HepG2 (cell line): ENCODE measurements around the gene RGL1. TPM values are rescaled to one million over a fixed set of nuclear protein-coding genes. Genes with fewer than 3 reads are reported as not detected.
A peak's percentile ranks its signal among the peaks of the same experiment; 100 is the strongest.

Experiments
- ATAC-seq: fragments of 200-7000 bp; cut with Tn5 transposase; 3 replicates; pipeline ENCODE4 v1.9.1; 2020; ENCODE audit warnings: mild to moderate bottlenecking, moderate library complexity
- BruUV-seq: library from RNA; stranded (reverse); fragments of 400-500 nt; replicated peaks from 2 replicates; lab custom pipeline; 2021; lab: Mats Ljungman, UMichigan
- CTCF ChIA-PET: fragments of 300-600 bp; formaldehyde crosslinking; extraction: SDS; loops from one replicate; lab custom pipeline; 2021; ENCODE audit warnings: low total read pairs, inconsistent platforms, low intra/inter-chr PET ratio; lab: Yijun Ruan, JAX
- POLR2A ChIA-PET: fragments of 350-600 bp; sonication (Branson Sonifier 250); formaldehyde crosslinking; loops from one replicate; lab custom pipeline; 2020; ENCODE audit warnings: antibody characterized with exemption, inconsistent platforms; lab: Yijun Ruan, JAX
- DNase-seq: peaks from one replicate; pipeline ENCODE4 v3.0.0-alpha.2; 2015; ENCODE audit warnings: low spot score
- FAIRE-seq: peaks from 3 replicates; lab custom pipeline; 2011; peaks lifted over from hg19 to GRCh38; lab: Jason Lieb, UNC
- H2AFZ ChIP-seq: one replicate; pipeline ENCODE4 v1.6.1; 2011; ENCODE audit warnings: low read length, inconsistent platforms
- H3K27ac ChIP-seq: fragments of 300-600 bp; 3 replicates; pipeline ENCODE4 v1.8.0; 2011; ENCODE audit warnings: mixed run types, mild to moderate bottlenecking, mixed read lengths, low read length, inconsistent platforms; ENCODE audit not compliant: insufficient read depth; ENCODE audit errors: extremely low read length
- H3K27me3 ChIP-seq, 2 experiments: fragments of 200-600 bp in 1 of 2; 2 replicates in 1 of 2; 3 replicates in 1 of 2; pipeline versions ENCODE4 v1.6.0 to v1.8.0; 2011; ENCODE audit warnings: low read length in 2 of 2, mild to moderate bottlenecking in 2 of 2, moderate library complexity in 2 of 2, inconsistent platforms in 1 of 2; ENCODE audit not compliant: insufficient read depth in 2 of 2, control insufficient read depth in 1 of 2
- H3K36me3 ChIP-seq, 2 experiments: fragments of 200-600 bp in 1 of 2; replicated peaks in 1 of 2; 2 replicates in 1 of 2; 3 replicates in 1 of 2; pipeline versions ENCODE4 v1.5.1 to v1.8.0; 2011; ENCODE audit warnings: low read length in 2 of 2, inconsistent platforms in 1 of 2; ENCODE audit not compliant: insufficient read depth in 2 of 2, control insufficient read depth in 1 of 2
- H3K4me1 ChIP-seq: 2 replicates; pipeline ENCODE4 v1.5.1; 2012; ENCODE audit warnings: low read length, inconsistent platforms; ENCODE audit not compliant: insufficient read depth
- H3K4me2 ChIP-seq: 2 replicates; pipeline ENCODE4 v1.6.0; 2011; ENCODE audit warnings: low read depth, low read length, inconsistent platforms
- H3K4me3 ChIP-seq, 3 experiments: fragments of 200-600 bp in 1 of 3; sonication (generic), shearing (Covaris generic) in 1 of 3; replicated peaks in 1 of 3; 2 replicates each; pipeline ENCODE4 v1.5.1; 2011 to 2016; ENCODE audit warnings: low read length in 3 of 3, inconsistent platforms in 2 of 3, low read depth in 2 of 3, mild to moderate bottlenecking in 2 of 3, control low read depth in 1 of 3, mixed read lengths in 1 of 3; ENCODE audit not compliant: insufficient read depth in 1 of 3
- H3K79me2 ChIP-seq: one replicate; pipeline ENCODE4 v1.6.1; 2011; ENCODE audit warnings: low read length, inconsistent platforms; ENCODE audit not compliant: insufficient read depth
- H3K9ac ChIP-seq: 2 replicates; pipeline ENCODE4 v1.6.0; 2011; ENCODE audit warnings: mild to moderate bottlenecking, low read depth, low read length, inconsistent platforms; ENCODE audit not compliant: insufficient read depth
- H3K9me3 ChIP-seq: 2 replicates; pipeline ENCODE4 v1.5.1; 2012; ENCODE audit warnings: mild to moderate bottlenecking, low read length
- H4K20me1 ChIP-seq: 2 replicates; pipeline ENCODE4 v1.6.0; 2011; ENCODE audit warnings: inconsistent platforms, mild to moderate bottlenecking, low read length, moderate library complexity; ENCODE audit not compliant: insufficient read depth
- DPF2 ChIP-seq: sonication (generic); formaldehyde crosslinking; IDR thresholded peaks from 2 replicates; pipeline ENCODE4 v1.4.0; 2020; ENCODE audit warnings: mild to moderate bottlenecking, low read depth, missing genetic modification reagents, borderline replicate concordance
- FOSL2 ChIP-seq: sonication (generic); formaldehyde crosslinking; IDR thresholded peaks from 2 replicates; pipeline ENCODE4 v1.4.0; 2020; ENCODE audit warnings: missing genetic modification reagents
- FOXJ3 ChIP-seq: sonication (generic); formaldehyde crosslinking; IDR thresholded peaks from 2 replicates; pipeline ENCODE4 v1.4.0; 2020; ENCODE audit warnings: missing genetic modification reagents, mild to moderate bottlenecking, borderline replicate concordance
- HMG20A ChIP-seq: IDR thresholded peaks from 2 replicates; pipeline ENCODE4 v1.6.1; 2016; ENCODE audit warnings: borderline replicate concordance
- NCOR1 ChIP-seq: fragments of 200-600 bp; sonication (generic); IDR thresholded peaks from 2 replicates; pipeline ENCODE4 v1.7.0; 2017; ENCODE audit warnings: antibody characterized with exemption, low read length, borderline replicate concordance
- NR1H2 ChIP-seq: sonication (generic); formaldehyde crosslinking; IDR thresholded peaks from 2 replicates; pipeline ENCODE4 v1.8.1; 2022; ENCODE audit warnings: low read depth, missing genetic modification reagents, borderline replicate concordance
- SAP130 ChIP-seq: IDR thresholded peaks from 2 replicates; pipeline ENCODE4 v1.6.1; 2016; ENCODE audit warnings: low read depth
- SP5 ChIP-seq: IDR thresholded peaks from 2 replicates; pipeline ENCODE4 v1.6.1; 2016; ENCODE audit warnings: low read depth, borderline replicate concordance
- TEAD3 ChIP-seq: optimal IDR thresholded peaks from 2 replicates; pipeline ENCODE3; 2016; ENCODE audit warnings: borderline replicate concordance
- ZBTB7B ChIP-seq: sonication (generic); formaldehyde crosslinking; IDR thresholded peaks from 2 replicates; pipeline ENCODE4 v1.4.0; 2020; ENCODE audit warnings: missing genetic modification reagents
- ZKSCAN8 ChIP-seq: IDR thresholded peaks from 2 replicates; pipeline ENCODE4 v1.6.1; 2016; ENCODE audit warnings: borderline replicate concordance, missing genetic modification reagents, missing compliant biosample characterization
- ZNF292 ChIP-seq: sonication (generic); formaldehyde crosslinking; IDR thresholded peaks from 2 replicates; pipeline ENCODE4 v1.8.1; 2022; ENCODE audit warnings: mild to moderate bottlenecking, low read depth, missing genetic modification reagents, borderline replicate concordance
- ZNF547 ChIP-seq: sonication (generic); formaldehyde crosslinking; IDR thresholded peaks from 2 replicates; pipeline ENCODE4 v1.5.1; 2020; ENCODE audit warnings: mild to moderate bottlenecking, missing genetic modification reagents
- ZNF652 ChIP-seq: IDR thresholded peaks from 2 replicates; pipeline ENCODE4 v1.6.1; 2016; ENCODE audit warnings: low read depth, borderline replicate concordance
- WGBS: methylation state at CpG from one replicate; pipeline ENCODE4 v1.1.6; 2017; ENCODE audit warnings: low lambda C conversion rate; 5-methylcytosine and 5-hydroxymethylcytosine counted together
- in situ Hi-C: cut with HindIII; loops from 2 replicates; pipeline ENCODE4 v1.10.0; 2017; ENCODE audit warnings: low pct_unique_long_range_greater_than_20kb; ENCODE audit not compliant: extremely low pct_ligation_motif_present
- intact Hi-C: fragments of 100-400 bp; cut with micrococcal nuclease; formaldehyde crosslinking; loops from one replicate; pipeline ENCODE4 v1.10.0; 2022; ENCODE audit not compliant: unreplicated experiment
- polyA plus RNA-seq, 8 experiments: library from polyadenylated mRNA; depleted of rRNA in 3 of 8; stranded (reverse) in 7 of 8; unstranded in 1 of 8; fragments of >200 nt; fragmentation: Illumina TruSeq in 4 of 8; extraction: Trizol in 4 of 8; gene quantifications; 2 replicates each; pipeline versions ENCODE4 v1.2.1 to v1.2.3, GENCODE V29; 2011 to 2016; ENCODE audit warnings: low read depth in 4 of 8, missing spikeins in 1 of 8, mixed read lengths in 1 of 8; ENCODE audit not compliant: insufficient read depth in 1 of 8
- total RNA-seq, 5 experiments: library from RNA; depleted of rRNA; stranded (reverse); fragments of >200 nt; fragmentation: Illumina TruSeq; extraction: Trizol; gene quantifications; 2 replicates each; pipeline ENCODE4 v1.2.3, GENCODE V29; 2016; ENCODE audit warnings: low read depth in 1 of 5
- TF ChIP-seq, protein P1 (sequence below): sonication (generic); formaldehyde crosslinking; IDR thresholded peaks from 2 replicates; pipeline ENCODE4 v1.5.0; 2020; ENCODE audit warnings: missing genetic modification reagents
- TF ChIP-seq, protein P2 (sequence below): IDR thresholded peaks from 2 replicates; pipeline ENCODE4 v1.6.1; 2016; ENCODE audit warnings: low read depth, control low read depth
- TF ChIP-seq, protein P3 (sequence below): fragments of 450-650 bp; IDR thresholded peaks from 2 replicates; pipeline ENCODE4 v1.6.1; 2017
- TF ChIP-seq, protein P4 (sequence below): sonication (generic); formaldehyde crosslinking; IDR thresholded peaks from 2 replicates; pipeline ENCODE4 v1.4.0; 2020; ENCODE audit warnings: missing genetic modification reagents

Gene RGL1
- total and polyA plus RNA-seq, 2 of the 13 experiments (the other 11 are each of a cell fraction or from before 2014, with no cell fraction given), result 3.5 to 4.7 TPM

DNA sequence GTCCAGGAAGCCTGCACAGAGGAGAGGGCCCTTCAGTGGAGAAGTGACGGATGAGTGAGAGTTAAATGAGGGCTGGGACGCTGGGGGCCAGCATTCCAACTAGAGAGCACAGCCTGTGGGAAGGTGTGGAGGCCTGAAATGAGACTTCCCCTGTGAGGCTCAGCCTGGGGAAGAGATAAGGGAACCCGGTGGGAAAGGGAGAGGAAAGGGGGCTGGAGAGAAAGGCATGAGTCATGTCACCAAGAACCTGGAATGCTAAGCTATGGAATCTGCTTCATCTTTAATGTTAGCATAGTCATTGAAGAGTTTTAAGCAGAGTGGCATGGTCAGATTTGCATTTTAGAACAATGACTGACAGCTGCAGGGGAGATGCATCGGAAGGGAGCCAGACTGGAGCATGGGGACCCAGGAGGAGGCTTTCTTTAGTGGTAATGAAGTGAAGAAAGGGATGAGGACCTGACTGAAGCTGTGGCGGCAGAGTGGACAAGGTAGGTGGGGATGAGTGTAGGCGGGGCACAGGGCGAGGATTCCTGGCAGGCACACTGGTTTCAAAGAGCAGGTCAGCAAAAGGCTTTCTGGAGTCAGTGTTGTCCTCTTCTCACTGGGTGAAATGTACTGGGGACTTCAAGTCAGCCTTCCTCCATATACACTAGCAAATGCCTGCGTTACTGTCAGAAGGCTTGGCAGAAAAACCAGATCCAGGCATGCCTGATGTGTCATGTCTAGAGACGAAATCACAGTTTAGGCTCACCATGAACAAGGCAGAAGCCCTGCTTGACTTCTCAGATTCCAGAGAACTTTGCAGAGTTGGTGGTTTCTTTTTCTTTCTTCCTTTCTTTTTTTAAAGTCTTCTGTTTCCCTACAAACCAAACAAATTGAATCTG, 8.0 kb downstream of the RGL1 start:
- H3K79me2 ChIP-seq, result no peaks in the 10 kb centered on the region
- BruUV-seq, result no TSS peak
- ChIA-PET CTCF (no interaction called here), POLR2A (no interaction called here)
- H3K4me3 ChIP-seq, result peak overlapping the region in 2 of 3 experiments; percentile 27 to 48; a peak in 4 of 6 replicates
- H3K9me3 ChIP-seq, result no peaks in the 10 kb centered on the region
- peak; percentile 60 for FAIRE-seq
- no peak overlapping the region for H2AFZ ChIP-seq
- in situ Hi-C loops, result no loop called here
- no peaks in the 10 kb centered on the region for H3K27me3 ChIP-seq
- H3K27ac ChIP-seq, result no peak overlapping the region
- intact Hi-C loops, result loop anchor here (5.0 kb wide), 2 partner anchors 69 to 104 kb away; no protein-coding TSS in a partner anchor
- 35% methylated on average over 8 of the region's 9 CpGs for WGBS
- peaks cover 18% of the 10 kb centered on the region for H3K4me1 ChIP-seq
- no peak overlapping the region for H3K9ac ChIP-seq
- no peaks in the 10 kb centered on the region; the same call in 1 of the 2 replicates for H4K20me1 ChIP-seq
- DNase-seq, result peak; percentile 82
- peak overlapping the region; percentile 72 for H3K4me2 ChIP-seq
- H3K36me3 ChIP-seq, result no peaks in the 10 kb centered on the region
- peak; percentile 90 for ATAC-seq
- no peak for TF ChIP-seq NCOR1
- TF ChIP-seq SAP130, result 0 out of 2 replicates have a peak, but pooled peaks have one; percentile 19
- TF ChIP-seq, protein P1, sequence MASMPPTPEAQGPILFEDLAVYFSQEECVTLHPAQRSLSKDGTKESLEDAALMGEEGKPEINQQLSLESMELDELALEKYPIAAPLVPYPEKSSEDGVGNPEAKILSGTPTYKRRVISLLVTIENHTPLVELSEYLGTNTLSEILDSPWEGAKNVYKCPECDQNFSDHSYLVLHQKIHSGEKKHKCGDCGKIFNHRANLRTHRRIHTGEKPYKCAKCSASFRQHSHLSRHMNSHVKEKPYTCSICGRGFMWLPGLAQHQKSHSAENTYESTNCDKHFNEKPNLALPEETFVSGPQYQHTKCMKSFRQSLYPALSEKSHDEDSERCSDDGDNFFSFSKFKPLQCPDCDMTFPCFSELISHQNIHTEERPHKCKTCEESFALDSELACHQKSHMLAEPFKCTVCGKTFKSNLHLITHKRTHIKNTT, result no peak
- TF ChIP-seq ZKSCAN8 (CRISPR knock-in tag), result no peak
- no peak for TF ChIP-seq ZNF547 (CRISPR knock-in tag)
- TF ChIP-seq, protein P2, sequence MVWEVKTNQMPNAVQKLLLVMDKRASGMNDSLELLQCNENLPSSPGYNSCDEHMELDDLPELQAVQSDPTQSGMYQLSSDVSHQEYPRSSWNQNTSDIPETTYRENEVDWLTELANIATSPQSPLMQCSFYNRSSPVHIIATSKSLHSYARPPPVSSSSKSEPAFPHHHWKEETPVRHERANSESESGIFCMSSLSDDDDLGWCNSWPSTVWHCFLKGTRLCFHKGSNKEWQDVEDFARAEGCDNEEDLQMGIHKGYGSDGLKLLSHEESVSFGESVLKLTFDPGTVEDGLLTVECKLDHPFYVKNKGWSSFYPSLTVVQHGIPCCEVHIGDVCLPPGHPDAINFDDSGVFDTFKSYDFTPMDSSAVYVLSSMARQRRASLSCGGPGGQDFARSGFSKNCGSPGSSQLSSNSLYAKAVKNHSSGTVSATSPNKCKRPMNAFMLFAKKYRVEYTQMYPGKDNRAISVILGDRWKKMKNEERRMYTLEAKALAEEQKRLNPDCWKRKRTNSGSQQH (CRISPR knock-in tag), result no peak
- peak; percentile 15 for TF ChIP-seq TEAD3 (CRISPR knock-in tag)
- no peak for TF ChIP-seq DPF2
- 0 out of 2 replicates have a peak, but pooled peaks have one; percentile 31 for TF ChIP-seq SP5 (CRISPR knock-in tag)
- TF ChIP-seq HMG20A (CRISPR knock-in tag), result 0 out of 2 replicates have a peak, but pooled peaks have one; percentile 17
- peak; percentile 55; the same call in 1 of the 2 replicates for TF ChIP-seq ZNF292
- TF ChIP-seq ZNF652 (CRISPR knock-in tag), result 0 out of 2 replicates have a peak, but pooled peaks have one; percentile 52
- peak; percentile 69 for TF ChIP-seq FOSL2 (CRISPR knock-in tag)
- no peak for TF ChIP-seq NR1H2 (CRISPR knock-in tag)
- TF ChIP-seq ZBTB7B (CRISPR knock-in tag), result 0 out of 2 replicates have a peak, but pooled peaks have one; percentile 13
- no peak for TF ChIP-seq FOXJ3 (CRISPR knock-in tag)
- TF ChIP-seq, protein P3, sequence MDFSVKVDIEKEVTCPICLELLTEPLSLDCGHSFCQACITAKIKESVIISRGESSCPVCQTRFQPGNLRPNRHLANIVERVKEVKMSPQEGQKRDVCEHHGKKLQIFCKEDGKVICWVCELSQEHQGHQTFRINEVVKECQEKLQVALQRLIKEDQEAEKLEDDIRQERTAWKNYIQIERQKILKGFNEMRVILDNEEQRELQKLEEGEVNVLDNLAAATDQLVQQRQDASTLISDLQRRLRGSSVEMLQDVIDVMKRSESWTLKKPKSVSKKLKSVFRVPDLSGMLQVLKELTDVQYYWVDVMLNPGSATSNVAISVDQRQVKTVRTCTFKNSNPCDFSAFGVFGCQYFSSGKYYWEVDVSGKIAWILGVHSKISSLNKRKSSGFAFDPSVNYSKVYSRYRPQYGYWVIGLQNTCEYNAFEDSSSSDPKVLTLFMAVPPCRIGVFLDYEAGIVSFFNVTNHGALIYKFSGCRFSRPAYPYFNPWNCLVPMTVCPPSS, result no peak
- TF ChIP-seq, protein P4, sequence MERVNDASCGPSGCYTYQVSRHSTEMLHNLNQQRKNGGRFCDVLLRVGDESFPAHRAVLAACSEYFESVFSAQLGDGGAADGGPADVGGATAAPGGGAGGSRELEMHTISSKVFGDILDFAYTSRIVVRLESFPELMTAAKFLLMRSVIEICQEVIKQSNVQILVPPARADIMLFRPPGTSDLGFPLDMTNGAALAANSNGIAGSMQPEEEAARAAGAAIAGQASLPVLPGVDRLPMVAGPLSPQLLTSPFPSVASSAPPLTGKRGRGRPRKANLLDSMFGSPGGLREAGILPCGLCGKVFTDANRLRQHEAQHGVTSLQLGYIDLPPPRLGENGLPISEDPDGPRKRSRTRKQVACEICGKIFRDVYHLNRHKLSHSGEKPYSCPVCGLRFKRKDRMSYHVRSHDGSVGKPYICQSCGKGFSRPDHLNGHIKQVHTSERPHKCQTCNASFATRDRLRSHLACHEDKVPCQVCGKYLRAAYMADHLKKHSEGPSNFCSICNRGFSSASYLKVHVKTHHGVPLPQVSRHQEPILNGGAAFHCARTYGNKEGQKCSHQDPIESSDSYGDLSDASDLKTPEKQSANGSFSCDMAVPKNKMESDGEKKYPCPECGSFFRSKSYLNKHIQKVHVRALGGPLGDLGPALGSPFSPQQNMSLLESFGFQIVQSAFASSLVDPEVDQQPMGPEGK (CRISPR knock-in tag), result 0 out of 2 replicates have a peak, but pooled peaks have one; percentile 14
